Measurements from ENCODE around the gene NOTCH3.

GRCh38 chr19:15115080-15115479 lies 85.7 kb downstream of the NOTCH3 start:
- TF ChIP-seq CDX4 (CRISPR knock-in tag; IDR thresholded peaks at IDR 0.05; ENCODE audit: borderline replicate concordance) (no peak), CREB1 (CRISPR knock-in tag; IDR thresholded peaks at IDR 0.05) (no peak), CTCF (IDR thresholded peaks at IDR 0.05) (no peak), TCF7 (CRISPR knock-in tag; IDR thresholded peaks at IDR 0.05; ENCODE audit: low read depth) (no peak), TEAD4 (CRISPR knock-in tag; IDR thresholded peaks at IDR 0.05) (no peak), ZNF263 (CRISPR knock-in tag; IDR thresholded peaks at IDR 0.05; ENCODE audit: low read depth) (no peak), ATF3 (CRISPR knock-in tag; conservative IDR thresholded peaks at IDR 0.05) (no peak)

Measured in WTC11 (cell line).